IPS DF 6.9 (cell line): ENCODE data around the gene KRTAP10-8.
"Not testable (repeated sequence)": the region's sequence is repeated elsewhere in the genome, so short reads cannot be mapped to it uniquely, and the experiment has no call there.

Experiments
- DNase-seq: peaks from one replicate; pipeline ENCODE4 v3.0.0-alpha.2; 2013; ENCODE audit warnings: low read depth, low spot score
- H3K27ac ChIP-seq: one replicate; pipeline ENCODE4 v1.5.1; 2013; ENCODE audit warnings: low read length, control low read depth
- H3K27me3 ChIP-seq: 2 replicates; pipeline ENCODE4 v1.6.1; 2013; ENCODE audit warnings: mild to moderate bottlenecking, low read length; ENCODE audit not compliant: control insufficient read depth, insufficient read depth
- H3K36me3 ChIP-seq: 2 replicates; pipeline ENCODE4 v1.6.1; 2013; ENCODE audit warnings: low read length; ENCODE audit not compliant: control insufficient read depth, insufficient read depth
- H3K4me1 ChIP-seq: 2 replicates; pipeline ENCODE4 v1.6.1; 2013; ENCODE audit warnings: low read length; ENCODE audit not compliant: control insufficient read depth, insufficient read depth
- H3K4me3 ChIP-seq: 2 replicates; pipeline ENCODE4 v1.5.1; 2013; ENCODE audit warnings: mild to moderate bottlenecking, low read length
- H3K9me3 ChIP-seq: 2 replicates; pipeline ENCODE4 v1.6.1; 2013; ENCODE audit warnings: low read length, inconsistent platforms; ENCODE audit not compliant: control insufficient read depth, insufficient read depth
- WGBS: extraction: QIAGEN DNeasy Blood & Tissue Kit; methylation state at CpG from one replicate; pipeline ENCODE4 v1.1.7; 2013; ENCODE audit warnings: mixed read lengths, missing lambda C conversion rate; ENCODE audit not compliant: insufficient read length, insufficient coverage; 5-methylcytosine and 5-hydroxymethylcytosine counted together

Gene KRTAP10-8

GRCh38 chr21:44656868-44657267, 45.0 kb downstream of the KRTAP10-8 start:
- H3K4me1 ChIP-seq, result peaks cover 3% of the 10 kb centered on the region
- H3K36me3 ChIP-seq, result no peaks in the 10 kb centered on the region
- H3K27ac ChIP-seq, result no peak overlapping the region

DNA sequence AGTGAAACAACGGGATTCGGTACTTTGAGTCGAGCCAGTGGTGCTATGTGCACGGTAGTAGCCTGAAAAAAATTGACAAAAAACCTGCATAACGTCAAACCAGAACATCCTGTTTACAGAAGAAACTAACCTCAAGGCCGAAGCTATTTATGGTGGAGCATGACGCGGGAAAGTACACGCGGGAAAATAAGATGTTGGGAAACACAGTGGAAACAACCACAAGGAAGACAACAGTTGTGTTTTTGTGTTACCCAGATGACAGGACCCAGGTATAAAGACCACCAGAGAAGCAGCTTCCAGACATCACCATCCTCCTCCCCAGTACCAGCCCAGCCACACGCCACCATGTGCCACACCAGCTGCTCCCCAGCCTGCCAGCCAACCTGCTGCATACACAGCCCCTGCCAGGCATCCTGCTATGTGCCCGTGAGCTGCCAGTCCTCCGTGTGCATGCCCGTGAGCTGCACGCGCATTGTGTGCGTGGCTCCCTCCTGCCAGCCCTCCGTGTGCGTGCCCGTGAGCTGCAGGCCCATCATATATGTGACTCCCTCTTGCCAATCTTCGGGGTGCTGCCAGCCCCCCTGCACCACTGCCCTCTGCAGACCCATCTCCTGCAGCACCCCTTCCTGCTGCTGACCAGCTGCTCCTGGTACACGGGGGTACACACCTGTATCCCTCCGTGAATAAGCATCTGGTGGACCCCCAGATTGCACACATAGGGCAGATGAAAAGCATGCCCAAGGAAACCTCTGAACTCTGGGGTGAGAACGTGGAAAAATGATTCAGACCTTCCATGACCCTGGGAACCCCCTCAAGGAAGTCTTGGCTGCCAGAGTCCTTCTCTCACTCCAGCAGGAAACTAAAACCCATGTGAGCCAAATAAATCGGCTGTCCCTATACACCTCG, 46.0 kb downstream of the KRTAP10-8 start, which contains the start of gene KRTAP12-3:
KRTAP12-3 (plus strand) TSS at position 298 of the 906 bp plus-strand sequence; CDS start at position 346, 48 bp downstream.
- no peaks in the 10 kb centered on the region for H3K27me3 ChIP-seq
- H3K36me3 ChIP-seq, result no peaks in the 10 kb centered on the region
- no peak for DNase-seq
- H3K9me3 ChIP-seq, result no peaks in the 10 kb centered on the region
- WGBS, result no CpG with 5 or more reads among the region's 26 CpGs
- no peak within 1 kb of the TSS for H3K27ac ChIP-seq
- peaks cover 3% of the 10 kb centered on the region for H3K4me1 ChIP-seq
- H3K4me3 ChIP-seq, result no peak within 1 kb of the TSS

More at GRCh38 chr21:44656868-44657267, 45.0 kb downstream of the KRTAP10-8 start:
- DNase-seq, result no peak
- Histone ChIP-seq H3K4me3 (no peak overlapping the region), H3K27me3 (no peaks in the 10 kb centered on the region), H3K9me3 (no peaks in the 10 kb centered on the region)
- WGBS, result no CpG with 5 or more reads among the region's 1 CpG

GRCh38 chr21:44658541-44658910, 46.6 kb downstream of the KRTAP10-8 start:
- no peak for DNase-seq
- H3K4me3 ChIP-seq, result no peak overlapping the region
- no CpG with 5 or more reads among the region's 5 CpGs for WGBS
- H3K9me3 ChIP-seq, result no peaks in the 10 kb centered on the region
- H3K27me3 ChIP-seq, result no peaks in the 10 kb centered on the region
- no peaks in the 10 kb centered on the region for H3K36me3 ChIP-seq
- H3K27ac ChIP-seq, result no peak overlapping the region
- peaks cover 3% of the 10 kb centered on the region for H3K4me1 ChIP-seq

- Histone ChIP-seq H3K27me3 (no peaks in the 10 kb centered on the region), H3K4me3 (no peak overlapping the region), H3K36me3 (no peaks in the 10 kb centered on the region), H3K4me1 (peaks cover 3% of the 10 kb centered on the region), H3K9me3 (no peaks in the 10 kb centered on the region), H3K27ac (no peak overlapping the region)
- no CpG with 5 or more reads among the region's 11 CpGs for WGBS
- DNase-seq, result no peak
Measured at GRCh38 chr21:44658913-44659595, 47.2 kb downstream of the KRTAP10-8 start.

DNA sequence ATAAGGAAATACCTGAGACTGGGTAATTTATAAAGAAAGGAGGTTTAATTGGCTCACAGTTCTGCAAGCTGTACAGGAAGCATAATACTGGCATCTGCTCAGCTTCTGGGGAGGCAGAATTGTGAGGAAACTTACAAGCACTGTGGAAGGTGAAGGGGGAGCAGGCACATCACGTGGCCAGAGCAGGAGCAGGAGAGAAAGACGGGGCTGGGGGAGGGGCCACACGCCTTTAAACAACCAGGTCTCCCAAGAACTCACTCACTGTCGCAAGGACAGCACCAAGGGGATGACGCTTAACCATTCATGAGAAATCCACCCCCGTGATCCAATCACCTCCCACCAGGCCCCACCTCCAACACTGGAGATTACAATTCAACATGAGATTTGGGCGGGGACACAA, 49.7 kb downstream of the KRTAP10-8 start:
- peak; percentile 31 for DNase-seq
- H3K36me3 ChIP-seq, H3K4me3 ChIP-seq, H3K27ac ChIP-seq, H3K27me3 ChIP-seq, H3K4me1 ChIP-seq, H3K9me3 ChIP-seq: not testable (repeated sequence)
- WGBS, result no CpG with 5 or more reads among the region's 7 CpGs
